A673 (cell line): Measurements from ENCODE around the gene GTF3C1. TPM values are rescaled to one million over a fixed set of nuclear protein-coding genes. Genes with fewer than 3 reads are reported as not detected.

Source experiments
- BruUV-seq: library from RNA; stranded (reverse); fragments of 400-500 nt; replicated peaks from 2 replicates; lab custom pipeline; 2021; lab: Mats Ljungman, UMichigan
- CTCF ChIA-PET: fragments of 300-600 bp; sonication (Branson Sonifier 250); formaldehyde crosslinking; loops from one replicate; lab custom pipeline; 2022; ENCODE audit warnings: antibody characterized with exemption; lab: Charles Lee
- POLR2A ChIA-PET: fragments of 300-600 bp; sonication (Branson Sonifier 250); formaldehyde crosslinking; loops from one replicate; lab custom pipeline; 2022; ENCODE audit warnings: antibody characterized with exemption; ENCODE audit not compliant: low non-redundant PET; lab: Charles Lee
- DNase-seq: peaks from one replicate; pipeline ENCODE4 v3.0.0-alpha.2; 2015; ENCODE audit warnings: low spot score
- H3K27ac ChIP-seq: fragments of 200-600 bp; sonication (generic); 2 replicates; pipeline ENCODE4 v1.5.1; 2016; ENCODE audit warnings: mixed run types, low read depth, mild to moderate bottlenecking, mixed read lengths, antibody characterized with exemption, low read length; ENCODE audit not compliant: poor library complexity, severe bottlenecking
- H3K27me3 ChIP-seq: fragments of 200-600 bp; sonication (generic); replicated peaks from 2 replicates; pipeline ENCODE4 v1.6.1; 2017; ENCODE audit warnings: mixed run types, low read depth, mild to moderate bottlenecking, mixed read lengths, antibody characterized with exemption, low read length; ENCODE audit not compliant: insufficient read depth, poor library complexity
- H3K36me3 ChIP-seq: fragments of 200-600 bp; sonication (generic); 2 replicates; pipeline ENCODE4 v1.6.1; 2016; ENCODE audit warnings: mixed run types, mild to moderate bottlenecking, mixed read lengths, antibody characterized with exemption, low read length; ENCODE audit not compliant: insufficient read depth, poor library complexity, severe bottlenecking
- H3K4me1 ChIP-seq: fragments of 200-600 bp; sonication (generic); 2 replicates; pipeline ENCODE4 v1.6.1; 2017; ENCODE audit warnings: mixed run types, mild to moderate bottlenecking, mixed read lengths, antibody characterized with exemption, low read length; ENCODE audit not compliant: insufficient read depth, poor library complexity, severe bottlenecking
- H3K4me3 ChIP-seq: fragments of 200-600 bp; sonication (generic); 2 replicates; pipeline ENCODE4 v1.5.1; 2016; ENCODE audit warnings: low read depth, mixed run types, mild to moderate bottlenecking, mixed read lengths, low read length; ENCODE audit not compliant: poor library complexity, severe bottlenecking
- H3K9me3 ChIP-seq: fragments of 200-600 bp; sonication (generic); 2 replicates; pipeline ENCODE4 v1.6.1; 2016; ENCODE audit warnings: mixed run types, low read depth, mild to moderate bottlenecking, mixed read lengths, antibody characterized with exemption, low read length; ENCODE audit not compliant: poor library complexity, severe bottlenecking
- EZH2 ChIP-seq: fragments of 200-600 bp; sonication (generic); IDR thresholded peaks from 2 replicates; pipeline ENCODE4 v1.6.1; 2017; ENCODE audit warnings: borderline replicate concordance, low read depth, mild to moderate bottlenecking, mixed read lengths, antibody characterized with exemption, low read length; ENCODE audit not compliant: poor library complexity, severe bottlenecking
- intact Hi-C: fragments of 100-400 bp; cut with micrococcal nuclease; formaldehyde crosslinking; loops from one replicate; pipeline ENCODE4 v1.10.0; 2022; ENCODE audit not compliant: unreplicated experiment
- total RNA-seq: library from RNA; stranded (reverse); gene quantifications from 2 replicates; pipeline ENCODE4 v1.2.3, GENCODE V29; 2021
- TF ChIP-seq, protein P1 (sequence below): fragments of 300-800, 200-600 bp; sonication (generic); conservative IDR thresholded peaks from 2 replicates; pipeline ENCODE4 v1.5.1; 2017; ENCODE audit warnings: low read depth, mild to moderate bottlenecking, antibody characterized with exemption, low read length, moderate library complexity, mixed read lengths

GTF3C1 gene
- total RNA-seq, 1 experiment from 2014 or later, result 94.2 TPM

DNA sequence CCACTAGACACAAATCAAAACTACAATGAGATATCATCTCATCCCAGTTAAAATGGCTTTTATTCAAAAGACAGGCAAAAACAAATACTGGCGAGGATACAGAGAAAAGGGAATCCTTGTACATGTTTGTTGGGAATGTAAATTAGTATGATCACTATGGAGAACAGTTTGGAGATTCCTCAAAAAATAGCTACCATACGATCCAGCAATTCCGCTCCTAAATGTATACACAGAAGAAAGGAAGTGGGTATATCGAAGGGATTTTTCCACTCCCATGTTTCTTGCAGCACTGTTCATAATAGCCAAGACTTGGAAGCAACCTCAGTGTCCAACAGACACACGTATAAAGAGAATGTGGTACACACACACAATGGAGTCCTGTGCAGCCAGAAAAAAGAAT lies 35.5 kb upstream of the GTF3C1 start:
- Histone ChIP-seq H3K36me3 (no peaks in the 10 kb centered on the region), H3K9me3 (no peaks in the 10 kb centered on the region), H3K4me1 (no peaks in the 10 kb centered on the region), H3K27ac (no peak overlapping the region), H3K27me3 (no peaks in the 10 kb centered on the region), H3K4me3 (no peak overlapping the region)
- TF ChIP-seq, protein P1, sequence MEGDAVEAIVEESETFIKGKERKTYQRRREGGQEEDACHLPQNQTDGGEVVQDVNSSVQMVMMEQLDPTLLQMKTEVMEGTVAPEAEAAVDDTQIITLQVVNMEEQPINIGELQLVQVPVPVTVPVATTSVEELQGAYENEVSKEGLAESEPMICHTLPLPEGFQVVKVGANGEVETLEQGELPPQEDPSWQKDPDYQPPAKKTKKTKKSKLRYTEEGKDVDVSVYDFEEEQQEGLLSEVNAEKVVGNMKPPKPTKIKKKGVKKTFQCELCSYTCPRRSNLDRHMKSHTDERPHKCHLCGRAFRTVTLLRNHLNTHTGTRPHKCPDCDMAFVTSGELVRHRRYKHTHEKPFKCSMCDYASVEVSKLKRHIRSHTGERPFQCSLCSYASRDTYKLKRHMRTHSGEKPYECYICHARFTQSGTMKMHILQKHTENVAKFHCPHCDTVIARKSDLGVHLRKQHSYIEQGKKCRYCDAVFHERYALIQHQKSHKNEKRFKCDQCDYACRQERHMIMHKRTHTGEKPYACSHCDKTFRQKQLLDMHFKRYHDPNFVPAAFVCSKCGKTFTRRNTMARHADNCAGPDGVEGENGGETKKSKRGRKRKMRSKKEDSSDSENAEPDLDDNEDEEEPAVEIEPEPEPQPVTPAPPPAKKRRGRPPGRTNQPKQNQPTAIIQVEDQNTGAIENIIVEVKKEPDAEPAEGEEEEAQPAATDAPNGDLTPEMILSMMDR, result no peak
- no peak for TF ChIP-seq EZH2
- no TSS peak for BruUV-seq
- ChIA-PET CTCF (no interaction called here), POLR2A (no interaction called here)
- DNase-seq, result no peak
- intact Hi-C loops, result no loop called here

DNA sequence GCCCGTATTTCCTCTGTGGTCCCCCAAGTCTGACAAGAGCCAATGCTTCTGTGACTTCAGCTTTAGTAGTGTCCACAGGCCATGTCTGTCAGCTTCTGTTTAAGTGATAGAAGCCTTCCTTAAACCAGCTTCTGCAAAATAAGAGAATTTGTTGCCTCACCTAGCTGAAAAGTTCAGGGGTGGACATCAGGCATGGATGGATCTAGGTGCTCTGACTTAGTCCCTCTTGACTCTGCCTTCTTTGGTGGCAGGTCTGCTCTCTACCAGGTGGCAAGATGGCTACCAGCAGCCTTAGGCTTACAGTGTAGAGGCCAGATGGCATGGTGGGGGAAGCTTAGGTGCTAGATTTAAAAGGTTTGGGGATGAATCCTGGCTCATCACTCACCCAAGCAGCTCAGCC lies 33.9 kb upstream of the GTF3C1 start:
- CTCF ChIA-PET, result no interaction called here

DNA sequence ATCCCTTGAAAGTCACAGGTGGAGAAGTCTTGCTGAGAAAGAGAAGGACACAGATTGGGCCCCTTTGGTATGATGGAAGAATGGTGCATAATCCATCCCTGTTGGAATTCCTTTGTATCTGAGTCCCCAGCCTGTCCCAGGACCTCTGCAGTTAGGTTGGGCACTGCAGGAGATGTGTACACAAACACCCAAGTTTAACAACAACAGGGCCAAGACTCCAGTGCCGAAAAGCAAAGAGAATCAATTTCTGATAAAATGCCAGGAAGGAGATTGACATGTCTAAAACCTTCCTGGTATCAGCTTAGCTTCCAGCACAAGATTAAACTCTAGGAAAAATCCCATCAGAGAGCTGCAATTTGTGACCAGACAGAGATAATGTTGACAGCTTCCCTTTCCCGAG lies 33.2 kb upstream of the GTF3C1 start:
- no TSS peak for BruUV-seq
- H3K36me3 ChIP-seq, result no peaks in the 10 kb centered on the region
- TF ChIP-seq EZH2, result no peak
- TF ChIP-seq, protein P1, result no peak
- no peaks in the 10 kb centered on the region for H3K9me3 ChIP-seq
- no peaks in the 10 kb centered on the region for H3K4me1 ChIP-seq
- no peak for DNase-seq
- no peak overlapping the region for H3K27ac ChIP-seq
- POLR2A ChIA-PET, result no interaction called here
- CTCF ChIA-PET, result no interaction called here
- no peak overlapping the region for H3K4me3 ChIP-seq
- intact Hi-C loops, result no loop called here
- no peaks in the 10 kb centered on the region for H3K27me3 ChIP-seq

More for the DNA sequence above, 33.9 kb upstream of the GTF3C1 start:
- POLR2A ChIA-PET, result no interaction called here
- H3K27ac ChIP-seq, result no peak overlapping the region
- DNase-seq, result no peak
- H3K27me3 ChIP-seq, result no peaks in the 10 kb centered on the region
- TF ChIP-seq, protein P1, result no peak
- no peak for TF ChIP-seq EZH2
- no TSS peak for BruUV-seq
- no peaks in the 10 kb centered on the region for H3K9me3 ChIP-seq
- H3K36me3 ChIP-seq, result no peaks in the 10 kb centered on the region
- no peaks in the 10 kb centered on the region for H3K4me1 ChIP-seq
- intact Hi-C loops, result no loop called here
- no peak overlapping the region for H3K4me3 ChIP-seq
